UCSD-AML1 (cell line): ENCODE results near the gene UNC5A.

Experiments
- DNase-seq: peaks from one replicate; lab custom pipeline; 2025; ENCODE audit not compliant: unreplicated experiment; lab: John Stamatoyannopoulos, UW

The UNC5A gene

GRCh38 chr5:176844281-176844680, 33.9 kb downstream of the UNC5A start:
- no peak for DNase-seq

GRCh38 chr5:176844706-176845391, 34.5 kb downstream of the UNC5A start:
- no peak for DNase-seq

GRCh38 chr5:176845392-176845713, 35.0 kb downstream of the UNC5A start:
- DNase-seq, result no peak

GRCh38 chr5:176846335-176847140, 36.2 kb downstream of the UNC5A start:
- DNase-seq, result no peak

GRCh38 chr5:176847148-176847547, 36.8 kb downstream of the UNC5A start:
- no peak for DNase-seq

GRCh38 chr5:176847726-176848290, 37.4 kb downstream of the UNC5A start:
- no peak for DNase-seq

- DNase-seq, result no peak
These were observed 38.3 kb downstream of the UNC5A start for GRCh38 chr5:176848651-176849050.

GRCh38 chr5:176849611-176850227, 39.4 kb downstream of the UNC5A start:
- DNase-seq, result no peak

- DNase-seq, result no peak
These were observed 40.2 kb downstream of the UNC5A start for GRCh38 chr5:176850371-176851245.

GRCh38 chr5:176851380-176851779, 41.0 kb downstream of the UNC5A start:
- DNase-seq, result no peak

- no peak for DNase-seq
These were observed 41.7 kb downstream of the UNC5A start for GRCh38 chr5:176851871-176852658.

GRCh38 chr5:176853151-176853778, 42.9 kb downstream of the UNC5A start:
- no peak for DNase-seq

- DNase-seq, result no peak
These were observed 43.8 kb downstream of the UNC5A start for GRCh38 chr5:176854164-176854563.

GRCh38 chr5:176855598-176855997, 45.2 kb downstream of the UNC5A start:
- no peak for DNase-seq

GRCh38 chr5:176856746-176857145, 46.4 kb downstream of the UNC5A start:
- no peak for DNase-seq

- no peak for DNase-seq
These were observed 47.0 kb downstream of the UNC5A start for GRCh38 chr5:176857216-176857893.

GRCh38 chr5:176857894-176858273, 47.5 kb downstream of the UNC5A start:
- DNase-seq, result no peak

GRCh38 chr5:176859916-176860315, 49.6 kb downstream of the UNC5A start:
- no peak for DNase-seq

- no peak for DNase-seq
These were observed 50.0 kb downstream of the UNC5A start for GRCh38 chr5:176860381-176860780.
